Mucosa of rectum (tissue), 2 donors: Measurements from ENCODE around the gene IGSF21.

ENCODE experiments used
- H3K27ac ChIP-seq, 2 donors: one replicate each; pipeline ENCODE4 v1.7.0; 2013; ENCODE audit warnings: inconsistent platforms in 2 of 2, low read depth in 2 of 2, low read length in 2 of 2
- H3K27me3 ChIP-seq, 2 donors: one replicate each; pipeline ENCODE4 v1.7.0; 2013; ENCODE audit warnings: low read length in 2 of 2; ENCODE audit not compliant: control insufficient read depth in 2 of 2, insufficient read depth in 2 of 2
- H3K36me3 ChIP-seq, 2 donors: one replicate each; pipeline ENCODE4 v1.7.0; 2013; ENCODE audit warnings: low read length in 2 of 2; ENCODE audit not compliant: control insufficient read depth in 2 of 2, insufficient read depth in 2 of 2
- H3K4me1 ChIP-seq, 2 donors: one replicate each; pipeline ENCODE4 v1.7.0; 2013; ENCODE audit warnings: low read length in 2 of 2, mild to moderate bottlenecking in 1 of 2; ENCODE audit not compliant: control insufficient read depth in 2 of 2, insufficient read depth in 2 of 2
- H3K4me3 ChIP-seq, 2 donors: one replicate each; pipeline ENCODE4 v1.7.0; 2013; ENCODE audit warnings: low read length in 2 of 2
- H3K9ac ChIP-seq, 2 donors: one replicate each; pipeline ENCODE4 v1.7.0; 2013; ENCODE audit warnings: low read length in 2 of 2, low read depth in 1 of 2, mild to moderate bottlenecking in 1 of 2
- H3K9me3 ChIP-seq, 2 donors: one replicate each; pipeline ENCODE4 v1.7.0; 2013; ENCODE audit warnings: low read length in 2 of 2; ENCODE audit not compliant: control insufficient read depth in 2 of 2
- donor health status: healthy.
- donor health status: Normal muscosa, but diverticular disease.

The IGSF21 gene

GRCh38 chr1:18200918-18201317 lies 93.3 kb downstream of the IGSF21 start:
- Histone ChIP-seq H3K36me3 (no peaks in the 10 kb centered on the region), H3K27me3 (peaks cover 2 to 13% of the 10 kb centered on the region in 2 donors), H3K9ac (no peak overlapping the region), H3K4me3 (no peak overlapping the region), H3K4me1 (peaks cover 0 to 13% of the 10 kb centered on the region in 2 donors), H3K9me3 (no peaks in the 10 kb centered on the region), H3K27ac (no peak overlapping the region)

GRCh38 chr1:18201997-18202719 lies 94.6 kb downstream of the IGSF21 start:
- peak overlapping the region in 1 of 2 donors; percentile 15 for H3K27ac ChIP-seq
- H3K9ac ChIP-seq, result no peak overlapping the region
- H3K27me3 ChIP-seq, result peaks cover 2 to 13% of the 10 kb centered on the region in 2 donors
- H3K9me3 ChIP-seq, result no peaks in the 10 kb centered on the region
- H3K36me3 ChIP-seq, result no peaks in the 10 kb centered on the region
- H3K4me3 ChIP-seq, result no peak overlapping the region
- peaks cover 0 to 13% of the 10 kb centered on the region in 2 donors for H3K4me1 ChIP-seq

GRCh38 chr1:18203645-18204044 lies 96.0 kb downstream of the IGSF21 start:
- no peak overlapping the region for H3K4me3 ChIP-seq
- H3K36me3 ChIP-seq, result no peaks in the 10 kb centered on the region
- no peaks in the 10 kb centered on the region for H3K9me3 ChIP-seq
- H3K4me1 ChIP-seq, result peaks cover 0 to 13% of the 10 kb centered on the region in 2 donors
- peaks cover 2 to 13% of the 10 kb centered on the region in 2 donors for H3K27me3 ChIP-seq
- no peak overlapping the region for H3K27ac ChIP-seq
- no peak overlapping the region for H3K9ac ChIP-seq

GRCh38 chr1:18204575-18204974 lies 97.0 kb downstream of the IGSF21 start:
- H3K9ac ChIP-seq, result no peak overlapping the region
- no peaks in the 10 kb centered on the region for H3K9me3 ChIP-seq
- H3K27ac ChIP-seq, result no peak overlapping the region
- no peak overlapping the region for H3K4me3 ChIP-seq
- H3K27me3 ChIP-seq, result peaks cover 2 to 7% of the 10 kb centered on the region in 2 donors
- H3K36me3 ChIP-seq, result no peaks in the 10 kb centered on the region
- H3K4me1 ChIP-seq, result peaks cover 0 to 13% of the 10 kb centered on the region in 2 donors

GRCh38 chr1:18205319-18205718 lies 97.7 kb downstream of the IGSF21 start:
- Histone ChIP-seq H3K4me1 (peaks cover 0 to 13% of the 10 kb centered on the region in 2 donors), H3K4me3 (no peak overlapping the region), H3K9me3 (no peaks in the 10 kb centered on the region), H3K9ac (no peak overlapping the region), H3K36me3 (no peaks in the 10 kb centered on the region), H3K27ac (no peak overlapping the region), H3K27me3 (peaks cover under 1 to 2% of the 10 kb centered on the region in 2 donors)

GRCh38 chr1:18211764-18212163 lies 104.2 kb downstream of the IGSF21 start:
- Histone ChIP-seq H3K9me3 (no peaks in the 10 kb centered on the region), H3K27ac (no peak overlapping the region)

GRCh38 chr1:18217398-18218043 lies 109.9 kb downstream of the IGSF21 start:
- H3K4me3 ChIP-seq, result no peak overlapping the region
- no peaks in the 10 kb centered on the region for H3K4me1 ChIP-seq
- peaks cover 0 to 4% of the 10 kb centered on the region in 2 donors for H3K9me3 ChIP-seq
- H3K27ac ChIP-seq, result no peak overlapping the region
- H3K36me3 ChIP-seq, result no peaks in the 10 kb centered on the region
- H3K9ac ChIP-seq, result no peak overlapping the region
- H3K27me3 ChIP-seq, result peaks cover 3% of the 10 kb centered on the region in 2 donors

More at GRCh38 chr1:18211764-18212163, 104.2 kb downstream of the IGSF21 start:
- Histone ChIP-seq H3K36me3 (no peaks in the 10 kb centered on the region), H3K9ac (no peak overlapping the region), H3K27me3 (no peaks in the 10 kb centered on the region), H3K4me1 (no peaks in the 10 kb centered on the region), H3K4me3 (no peak overlapping the region)

- Histone ChIP-seq H3K27me3 (peaks cover 2 to 9% of the 10 kb centered on the region in 2 donors), H3K27ac (no peak overlapping the region)
These were observed 122.0 kb downstream of the IGSF21 start for GRCh38 chr1:18229625-18230024.

GRCh38 chr1:18230321-18230720 lies 122.7 kb downstream of the IGSF21 start:
- peaks cover 2 to 9% of the 10 kb centered on the region in 2 donors for H3K27me3 ChIP-seq
- no peaks in the 10 kb centered on the region for H3K36me3 ChIP-seq
- no peaks in the 10 kb centered on the region for H3K4me1 ChIP-seq
- H3K27ac ChIP-seq, result no peak overlapping the region
- no peak overlapping the region for H3K9ac ChIP-seq
- H3K9me3 ChIP-seq, result peaks cover 5 to 11% of the 10 kb centered on the region in 2 donors
- H3K4me3 ChIP-seq, result no peak overlapping the region

More at GRCh38 chr1:18229625-18230024, 122.0 kb downstream of the IGSF21 start:
- Histone ChIP-seq H3K36me3 (no peaks in the 10 kb centered on the region), H3K9ac (no peak overlapping the region), H3K4me3 (no peak overlapping the region), H3K9me3 (peaks cover 5 to 11% of the 10 kb centered on the region in 2 donors), H3K4me1 (no peaks in the 10 kb centered on the region)

GRCh38 chr1:18230840-18231239 lies 123.2 kb downstream of the IGSF21 start:
- Histone ChIP-seq H3K9ac (no peak overlapping the region), H3K4me1 (no peaks in the 10 kb centered on the region), H3K36me3 (no peaks in the 10 kb centered on the region), H3K27me3 (peaks cover 2 to 9% of the 10 kb centered on the region in 2 donors), H3K4me3 (no peak overlapping the region), H3K9me3 (peaks cover 5 to 11% of the 10 kb centered on the region in 2 donors), H3K27ac (no peak overlapping the region)
